HG02678 (cell line): ENCODE results near the gene SRPRB.
"Not testable (repeated sequence)": the region's sequence is repeated elsewhere in the genome, so short reads cannot be mapped to it uniquely, and the experiment has no call there.

Experiments used
- ATAC-seq: cut with Tn5 transposase; IDR thresholded peaks from one replicate; pipeline ENCODE4 v1.9.1; 2021; ENCODE audit warnings: mild to moderate bottlenecking, moderate library complexity; ENCODE audit not compliant: unreplicated experiment

SRPRB gene

GRCh38 chr3:133777807-133778568 lies 27.6 kb upstream of the SRPRB start:
- no peak for ATAC-seq

GRCh38 chr3:133779626-133780203 lies 25.9 kb upstream of the SRPRB start:
- ATAC-seq, result no peak

- ATAC-seq, result not testable (repeated sequence)
These were observed 24.9 kb upstream of the SRPRB start for GRCh38 chr3:133780756-133781155.

- ATAC-seq, result no peak
These were observed 24.0 kb upstream of the SRPRB start for GRCh38 chr3:133781570-133781969.

GRCh38 chr3:133782454-133782853 lies 23.2 kb upstream of the SRPRB start:
- ATAC-seq, result no peak

- no peak for ATAC-seq
These were observed 21.9 kb upstream of the SRPRB start for GRCh38 chr3:133783762-133784161.

- ATAC-seq, result no peak
These were observed 17.6 kb upstream of the SRPRB start for GRCh38 chr3:133788024-133788423.

GRCh38 chr3:133792171-133792763 lies 13.3 kb upstream of the SRPRB start:
- ATAC-seq, result no peak

- no peak for ATAC-seq
These were observed 8.1 kb upstream of the SRPRB start for GRCh38 chr3:133797396-133798105.

GRCh38 chr3:133799794-133800585 lies 5.6 kb upstream of the SRPRB start:
- no peak for ATAC-seq

GRCh38 chr3:133803469-133803868 lies 2.1 kb upstream of the SRPRB start:
- ATAC-seq, result no peak

GRCh38 chr3:133804896-133805295 lies 719 bp upstream of the SRPRB start:
- ATAC-seq, result no peak

- ATAC-seq, result no peak
These were observed 272 bp upstream of the SRPRB start for GRCh38 chr3:133805384-133805701.

GRCh38 chr3:133812872-133813271 lies 7.3 kb downstream of the SRPRB start:
- no peak for ATAC-seq

GRCh38 chr3:133815386-133815785 lies 9.8 kb downstream of the SRPRB start:
- ATAC-seq, result no peak

- no peak for ATAC-seq
These were observed 14.5 kb downstream of the SRPRB start for GRCh38 chr3:133820129-133820528.

- no peak for ATAC-seq
These were observed 15.5 kb downstream of the SRPRB start for GRCh38 chr3:133820889-133821675.

GRCh38 chr3:133821767-133822638 lies 16.4 kb downstream of the SRPRB start:
- no peak for ATAC-seq

GRCh38 chr3:133824961-133825485 lies 19.4 kb downstream of the SRPRB start:
- no peak for ATAC-seq
